Stimulated activated CD4-positive, alpha-beta T cell treated with anti-CD3 and anti-CD28 coated beads, Interleukin-1b, Interleukin-23, amount 100 ng/mL, for 4 hours (primary cell): ENCODE results near the gene AKR1C1.
"Not testable (repeated sequence)": the region's sequence is repeated elsewhere in the genome, so short reads cannot be mapped to it uniquely, and the experiment has no call there.

Source experiments
- DNase-seq, 2 donors: peaks; one replicate each; pipeline ENCODE4 v3.0.0-alpha.2; 2020; ENCODE audit warnings: low read depth in 2 of 2

Gene AKR1C1

DNA sequence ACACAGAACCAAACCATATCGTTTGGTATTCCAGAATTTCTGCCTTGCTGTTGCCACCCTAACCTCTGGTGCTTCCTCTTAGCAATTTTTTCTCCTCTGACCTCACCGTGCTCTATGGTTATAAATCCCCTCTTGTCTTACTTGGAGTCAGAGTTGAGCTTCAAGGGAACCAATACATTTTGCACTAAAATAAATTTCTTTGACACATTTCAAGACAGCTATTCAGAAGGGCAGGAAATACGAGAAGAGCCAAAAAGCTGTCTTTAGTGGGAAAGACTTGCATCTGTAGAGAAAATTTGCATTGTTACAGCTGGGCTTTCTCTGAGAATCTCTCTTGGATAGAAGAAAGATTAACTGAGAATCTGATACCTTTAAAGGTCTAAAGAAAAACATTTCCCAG is 54.9 kb downstream of the AKR1C1 start:
- no peak for DNase-seq

GRCh38 chr10:5018671-5019277 is 55.6 kb downstream of the AKR1C1 start:
- not testable (repeated sequence) for DNase-seq

GRCh38 chr10:5019770-5020612 is 56.8 kb downstream of the AKR1C1 start:
- not testable (repeated sequence) for DNase-seq

DNA sequence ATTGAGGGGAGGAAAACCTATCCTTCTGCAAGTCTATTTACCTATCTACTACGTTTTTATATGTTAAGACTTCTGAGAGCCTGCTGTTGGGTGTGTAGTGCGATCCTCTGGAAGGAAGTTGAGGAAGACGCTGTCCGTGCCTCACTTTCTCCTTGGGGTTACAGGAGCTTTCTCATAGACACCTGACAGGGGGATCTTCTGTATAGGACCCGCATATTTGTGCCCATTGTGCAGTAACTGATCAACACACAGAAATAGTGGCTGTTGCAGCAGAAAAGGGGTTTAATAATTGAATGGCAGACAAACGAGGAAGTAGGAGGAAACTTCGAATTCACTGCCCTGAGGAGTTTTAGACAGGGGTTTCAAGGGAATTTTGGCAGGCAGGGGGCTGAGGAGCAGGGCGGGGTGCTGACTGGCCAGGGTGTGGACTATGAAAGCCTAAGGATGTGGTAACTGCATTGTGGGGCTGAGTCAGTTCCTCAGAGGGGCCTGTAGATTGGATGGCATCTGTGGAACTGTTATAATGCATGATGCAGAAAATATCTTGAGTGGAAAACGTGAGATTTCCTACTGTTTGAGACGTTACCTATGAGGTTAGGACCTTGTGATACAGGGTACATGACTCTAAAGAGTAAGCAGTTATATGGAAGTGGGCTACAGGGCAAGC is 58.5 kb downstream of the AKR1C1 start:
- DNase-seq: not testable (repeated sequence)

DNA sequence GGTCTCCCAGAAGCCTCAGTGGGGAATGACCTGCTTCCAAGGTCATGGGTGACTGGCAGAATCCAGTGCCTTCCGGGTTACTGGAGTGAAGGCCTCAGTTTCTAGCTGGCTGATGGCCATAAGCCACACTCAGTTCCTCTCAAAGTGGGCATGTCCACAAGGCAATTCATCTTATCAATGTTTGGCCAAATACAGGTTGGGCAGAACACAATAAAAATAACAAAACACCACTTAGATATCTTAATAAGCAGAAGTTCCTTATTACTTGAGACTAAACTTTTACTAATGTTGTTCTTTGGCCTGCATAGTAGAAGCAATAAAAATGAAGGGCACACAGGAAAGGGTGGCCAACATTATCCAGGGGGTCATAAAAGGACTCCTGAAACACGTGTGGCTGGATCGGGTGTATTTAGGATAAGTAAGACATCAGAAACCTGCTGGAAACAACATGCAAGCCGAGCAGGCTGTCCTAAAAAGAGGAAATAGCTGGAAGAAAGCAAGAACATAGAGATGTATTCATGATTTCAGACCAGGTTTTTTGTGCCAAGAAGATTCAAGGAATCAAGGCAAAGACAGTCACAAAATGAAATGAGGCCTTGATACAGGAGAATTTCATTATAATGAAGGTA is 60.1 kb downstream of the AKR1C1 start:
- no peak for DNase-seq

- DNase-seq: not testable (repeated sequence)
These were observed 62.3 kb downstream of the AKR1C1 start for GRCh38 chr10:5025461-5025881.

- no peak for DNase-seq
These were observed 67.8 kb downstream of the AKR1C1 start for GRCh38 chr10:5030989-5031388.

GRCh38 chr10:5031588-5031987 is 68.4 kb downstream of the AKR1C1 start:
- DNase-seq: not testable (repeated sequence)

DNA sequence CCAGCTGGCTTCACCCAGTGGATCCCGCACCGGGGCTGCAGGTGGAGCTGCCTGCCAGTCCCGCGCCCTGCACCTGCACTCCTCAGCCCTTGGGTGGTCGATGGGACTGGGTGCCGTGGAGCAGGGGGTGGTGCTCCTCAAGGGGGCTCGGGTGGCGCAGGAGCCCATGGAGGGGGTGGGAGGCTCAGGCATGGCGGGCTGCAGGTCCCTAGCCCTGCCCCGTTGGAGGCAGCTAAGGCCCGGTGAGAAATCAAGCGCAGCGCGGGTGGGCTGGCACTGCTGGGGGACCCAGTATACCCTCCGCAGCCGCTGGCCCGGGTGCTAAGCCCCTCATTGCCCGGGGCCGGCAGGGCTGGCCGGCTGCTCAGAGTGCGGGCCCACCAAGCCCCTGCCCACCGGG is 69.2 kb downstream of the AKR1C1 start:
- DNase-seq: not testable (repeated sequence)
